SU-DHL-6 (cell line): ENCODE data around the gene RMDN3.

Experiments
- EZH2phosphoT487 ChIP-seq: fragments of 200-600 bp; sonication (generic), shearing (Covaris generic); conservative IDR thresholded peaks from 2 replicates; pipeline ENCODE4 v1.6.1; 2018; ENCODE audit warnings: mild to moderate bottlenecking, antibody characterized with exemption, low read length, moderate library complexity, mixed read lengths
- TF ChIP-seq, protein P1 (sequence below): fragments of 200-600 bp; sonication (generic); IDR thresholded peaks from one replicate; pipeline ENCODE4 v1.5.1; 2017; ENCODE audit warnings: antibody characterized with exemption, mild to moderate bottlenecking, low read length, moderate library complexity; ENCODE audit not compliant: insufficient read depth, poor library complexity, severe bottlenecking

- TF ChIP-seq, protein P1, sequence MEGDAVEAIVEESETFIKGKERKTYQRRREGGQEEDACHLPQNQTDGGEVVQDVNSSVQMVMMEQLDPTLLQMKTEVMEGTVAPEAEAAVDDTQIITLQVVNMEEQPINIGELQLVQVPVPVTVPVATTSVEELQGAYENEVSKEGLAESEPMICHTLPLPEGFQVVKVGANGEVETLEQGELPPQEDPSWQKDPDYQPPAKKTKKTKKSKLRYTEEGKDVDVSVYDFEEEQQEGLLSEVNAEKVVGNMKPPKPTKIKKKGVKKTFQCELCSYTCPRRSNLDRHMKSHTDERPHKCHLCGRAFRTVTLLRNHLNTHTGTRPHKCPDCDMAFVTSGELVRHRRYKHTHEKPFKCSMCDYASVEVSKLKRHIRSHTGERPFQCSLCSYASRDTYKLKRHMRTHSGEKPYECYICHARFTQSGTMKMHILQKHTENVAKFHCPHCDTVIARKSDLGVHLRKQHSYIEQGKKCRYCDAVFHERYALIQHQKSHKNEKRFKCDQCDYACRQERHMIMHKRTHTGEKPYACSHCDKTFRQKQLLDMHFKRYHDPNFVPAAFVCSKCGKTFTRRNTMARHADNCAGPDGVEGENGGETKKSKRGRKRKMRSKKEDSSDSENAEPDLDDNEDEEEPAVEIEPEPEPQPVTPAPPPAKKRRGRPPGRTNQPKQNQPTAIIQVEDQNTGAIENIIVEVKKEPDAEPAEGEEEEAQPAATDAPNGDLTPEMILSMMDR = no peak
- no peak for TF ChIP-seq EZH2phosphoT487
Observed at GRCh38 chr15:40793216-40793989, 38.3 kb upstream of the RMDN3 start.
